ENCODE results near the gene TMEM208. TPM values are rescaled to one million over a fixed set of nuclear protein-coding genes. Genes with fewer than 3 reads are reported as not detected.

Gene TMEM208
- total RNA-seq, 1 donor from 2014 or later: 47.5 TPM

GRCh38 chr16:67238278-67238575, 11.3 kb downstream of the TMEM208 start:
- H3K79me2 ChIP-seq (ENCODE audit: insufficient read depth, low read length): peaks cover 38% of the 10 kb centered on the region
- H2AFZ ChIP-seq (ENCODE audit: low read depth, low read length): no peak overlapping the region
- no peak overlapping the region for H3K27ac Mint-ChIP-seq (ENCODE audit: unreplicated experiment)
- no peak overlapping the region for H3K4me3 Mint-ChIP-seq (ENCODE audit: unreplicated experiment)
- peaks cover 27% of the 10 kb centered on the region for H3K4me1 Mint-ChIP-seq (ENCODE audit: low read depth, unreplicated experiment)
- FAIRE-seq (no peak), DNase-seq (ENCODE audit: low read depth) (no peak)
- H3K27me3 Mint-ChIP-seq (ENCODE audit: low read depth, unreplicated experiment): no peaks in the 10 kb centered on the region
- TF ChIP-seq EZH2 (IDR thresholded peaks at IDR 0.05; ENCODE audit: insufficient read depth, low read length) (no peak), CTCF (IDR thresholded peaks at IDR 0.05; ENCODE audit: insufficient read depth, low read depth, low read length) (no peak)
- no peaks in the 10 kb centered on the region for H3K27me3 ChIP-seq (ENCODE audit: insufficient read depth, low read length)
- peaks cover 32% of the 10 kb centered on the region for H3K36me3 Mint-ChIP-seq (ENCODE audit: low read depth, unreplicated experiment)
- no peaks in the 10 kb centered on the region for H4K20me1 ChIP-seq (ENCODE audit: insufficient read depth, low read length)
- no peak overlapping the region for H3K9ac ChIP-seq (ENCODE audit: low read length)
- no peak overlapping the region for H3K4me3 ChIP-seq (ENCODE audit: insufficient read depth, low read depth, low read length)
- H3K9me3 Mint-ChIP-seq (ENCODE audit: unreplicated experiment): no peaks in the 10 kb centered on the region
- no peak overlapping the region for H3K27ac ChIP-seq (ENCODE audit: low read depth, low read length)
- no peak overlapping the region for H3K4me2 ChIP-seq (ENCODE audit: low read length)
- H3K9me3 ChIP-seq (ENCODE audit: insufficient read depth, low read depth, low read length): no peaks in the 10 kb centered on the region
- peaks cover 23% of the 10 kb centered on the region for H3K4me1 ChIP-seq (ENCODE audit: insufficient read depth, low read length)
- H3K36me3 ChIP-seq (ENCODE audit: insufficient read depth, low read length): peaks cover 27% of the 10 kb centered on the region

GRCh38 chr16:67238806-67239470, 12.0 kb downstream of the TMEM208 start:
- no peak for FAIRE-seq
- Histone ChIP-seq H3K9ac (ENCODE audit: low read length) (no peak overlapping the region), H3K27ac (ENCODE audit: low read depth, low read length) (no peak overlapping the region), H3K4me3 (ENCODE audit: insufficient read depth, low read depth, low read length) (no peak overlapping the region), H3K4me2 (ENCODE audit: low read length) (no peak overlapping the region), H4K20me1 (ENCODE audit: insufficient read depth, low read length) (no peaks in the 10 kb centered on the region), H3K9me3 (ENCODE audit: insufficient read depth, low read depth, low read length) (no peaks in the 10 kb centered on the region), H3K79me2 (ENCODE audit: insufficient read depth, low read length) (peaks cover 46% of the 10 kb centered on the region), H3K27me3 (ENCODE audit: insufficient read depth, low read length) (no peaks in the 10 kb centered on the region), H3K4me1 (ENCODE audit: insufficient read depth, low read length) (peaks cover 29% of the 10 kb centered on the region), H2AFZ (ENCODE audit: low read depth, low read length) (no peak overlapping the region), H3K36me3 (ENCODE audit: insufficient read depth, low read length) (peaks cover 27% of the 10 kb centered on the region)
- H3K36me3 Mint-ChIP-seq (ENCODE audit: low read depth, unreplicated experiment): peaks cover 32% of the 10 kb centered on the region
- H3K27me3 Mint-ChIP-seq (ENCODE audit: low read depth, unreplicated experiment): no peaks in the 10 kb centered on the region
- H3K9me3 Mint-ChIP-seq (ENCODE audit: unreplicated experiment): no peaks in the 10 kb centered on the region
- H3K4me1 Mint-ChIP-seq (ENCODE audit: low read depth, unreplicated experiment): peaks cover 28% of the 10 kb centered on the region
- no peak for DNase-seq (ENCODE audit: low read depth)
- no peak for TF ChIP-seq CTCF (IDR thresholded peaks at IDR 0.05; ENCODE audit: insufficient read depth, low read depth, low read length)
- TF ChIP-seq EZH2 (IDR thresholded peaks at IDR 0.05; ENCODE audit: insufficient read depth, low read length): no peak
- no peak overlapping the region for H3K4me3 Mint-ChIP-seq (ENCODE audit: unreplicated experiment)
- H3K27ac Mint-ChIP-seq (ENCODE audit: unreplicated experiment): peak overlapping the region; percentile 9

DNA sequence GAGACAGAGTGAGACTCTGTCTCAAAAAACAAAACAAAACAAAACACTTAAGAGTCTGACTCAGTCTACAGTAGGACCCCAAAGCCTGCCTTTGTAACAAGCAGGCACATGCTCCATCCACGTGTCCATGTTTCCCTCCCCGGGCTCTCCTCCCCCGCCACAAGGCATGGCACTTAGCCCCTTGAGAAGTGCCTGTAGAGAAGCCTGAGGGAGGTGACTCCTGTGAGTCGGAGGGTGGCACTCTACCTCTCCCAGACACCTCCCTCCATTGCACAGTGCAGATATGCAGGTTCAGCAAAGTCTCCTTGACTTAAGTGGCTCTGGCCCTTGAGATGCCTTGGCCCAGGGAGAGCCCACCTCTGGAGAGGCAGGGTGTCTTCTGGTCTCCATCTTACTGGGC, 13.6 kb downstream of the TMEM208 start:
- TF ChIP-seq EZH2 (IDR thresholded peaks at IDR 0.05; ENCODE audit: insufficient read depth, low read length): no peak
- no peak for TF ChIP-seq CTCF (IDR thresholded peaks at IDR 0.05; ENCODE audit: insufficient read depth, low read depth, low read length)
- DNase-seq (ENCODE audit: low read depth): peak; percentile 29
- peaks cover 56% of the 10 kb centered on the region for H3K79me2 ChIP-seq (ENCODE audit: insufficient read depth, low read length)
- H3K36me3 ChIP-seq (ENCODE audit: insufficient read depth, low read length): peaks cover 27% of the 10 kb centered on the region
- Mint-ChIP-seq H3K27me3 (ENCODE audit: low read depth, unreplicated experiment) (no peaks in the 10 kb centered on the region), H3K4me1 (ENCODE audit: low read depth, unreplicated experiment) (peaks cover 44% of the 10 kb centered on the region), H3K4me3 (ENCODE audit: unreplicated experiment) (peak overlapping the region; percentile 34), H3K9me3 (ENCODE audit: unreplicated experiment) (no peaks in the 10 kb centered on the region), H3K27ac (ENCODE audit: unreplicated experiment) (peak overlapping the region; percentile 87), H3K36me3 (ENCODE audit: low read depth, unreplicated experiment) (peaks cover 27% of the 10 kb centered on the region)
- peak overlapping the region; percentile 91 for H3K27ac ChIP-seq (ENCODE audit: low read depth, low read length)
- H3K4me3 ChIP-seq (ENCODE audit: insufficient read depth, low read depth, low read length): no peak overlapping the region
- H3K4me1 ChIP-seq (ENCODE audit: insufficient read depth, low read length): peaks cover 45% of the 10 kb centered on the region
- H4K20me1 ChIP-seq (ENCODE audit: insufficient read depth, low read length): no peaks in the 10 kb centered on the region
- H3K4me2 ChIP-seq (ENCODE audit: low read length): peak overlapping the region; percentile 44
- peak overlapping the region; percentile 78 for H3K9ac ChIP-seq (ENCODE audit: low read length)
- no peak overlapping the region for H2AFZ ChIP-seq (ENCODE audit: low read depth, low read length)
- FAIRE-seq: no peak
- no peaks in the 10 kb centered on the region for H3K27me3 ChIP-seq (ENCODE audit: insufficient read depth, low read length)
- H3K9me3 ChIP-seq (ENCODE audit: insufficient read depth, low read depth, low read length): no peaks in the 10 kb centered on the region
